ENCODE results near the gene DNAJC1.

The DNAJC1 gene

DNA sequence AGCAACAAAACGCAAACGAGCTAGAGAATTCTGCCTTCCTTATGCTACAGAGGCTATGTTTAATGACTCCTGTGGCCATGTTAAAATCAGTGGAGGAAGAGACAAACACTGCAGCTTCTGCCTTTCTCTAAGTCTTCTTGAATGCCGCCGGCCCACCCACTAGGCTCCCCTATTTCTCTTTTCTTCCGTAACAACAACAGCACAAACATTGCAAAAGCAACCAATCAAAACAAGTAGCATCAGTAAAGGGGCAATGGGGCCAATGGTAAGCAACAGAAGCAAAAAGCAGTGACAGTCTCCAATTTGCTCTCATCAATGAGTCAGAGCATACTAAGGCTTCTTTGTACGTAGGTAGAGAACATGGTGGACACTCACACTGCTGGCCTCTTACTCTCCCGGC, 26.8 kb downstream of the DNAJC1 start:
- H3K4me3 ChIP-seq (ENCODE audit: low read length), result no peak overlapping the region
- DNase-seq, result no peak
- peaks cover 92% of the 10 kb centered on the region for H3K79me2 ChIP-seq (ENCODE audit: low read length)
- no peaks in the 10 kb centered on the region; the same call in 1 of the 2 replicates for H3K36me3 ChIP-seq (replicated peaks; ENCODE audit: insufficient read depth, low read length)
- H3F3A ChIP-seq (ENCODE audit: insufficient read depth, low read length), result peaks cover 19% of the 10 kb centered on the region
- H3K9me3 ChIP-seq (replicated peaks; ENCODE audit: insufficient read depth, low read length), result no peaks in the 10 kb centered on the region
- no peak overlapping the region for H2AFZ ChIP-seq (ENCODE audit: low read length)
- TF ChIP-seq, protein P1, sequence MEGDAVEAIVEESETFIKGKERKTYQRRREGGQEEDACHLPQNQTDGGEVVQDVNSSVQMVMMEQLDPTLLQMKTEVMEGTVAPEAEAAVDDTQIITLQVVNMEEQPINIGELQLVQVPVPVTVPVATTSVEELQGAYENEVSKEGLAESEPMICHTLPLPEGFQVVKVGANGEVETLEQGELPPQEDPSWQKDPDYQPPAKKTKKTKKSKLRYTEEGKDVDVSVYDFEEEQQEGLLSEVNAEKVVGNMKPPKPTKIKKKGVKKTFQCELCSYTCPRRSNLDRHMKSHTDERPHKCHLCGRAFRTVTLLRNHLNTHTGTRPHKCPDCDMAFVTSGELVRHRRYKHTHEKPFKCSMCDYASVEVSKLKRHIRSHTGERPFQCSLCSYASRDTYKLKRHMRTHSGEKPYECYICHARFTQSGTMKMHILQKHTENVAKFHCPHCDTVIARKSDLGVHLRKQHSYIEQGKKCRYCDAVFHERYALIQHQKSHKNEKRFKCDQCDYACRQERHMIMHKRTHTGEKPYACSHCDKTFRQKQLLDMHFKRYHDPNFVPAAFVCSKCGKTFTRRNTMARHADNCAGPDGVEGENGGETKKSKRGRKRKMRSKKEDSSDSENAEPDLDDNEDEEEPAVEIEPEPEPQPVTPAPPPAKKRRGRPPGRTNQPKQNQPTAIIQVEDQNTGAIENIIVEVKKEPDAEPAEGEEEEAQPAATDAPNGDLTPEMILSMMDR (IDR thresholded peaks at IDR 0.05; ENCODE audit: low read length), result no peak
- TF ChIP-seq EZH2 (optimal IDR thresholded peaks at IDR 0.05; ENCODE audit: low read depth, low read length) (no peak), EZH2phosphoT487 (IDR thresholded peaks at IDR 0.05; ENCODE audit: low read length) (no peak)
- H3K4me1 ChIP-seq (ENCODE audit: low read length), result peaks cover 50% of the 10 kb centered on the region
- no peaks in the 10 kb centered on the region for H3K27me3 ChIP-seq (replicated peaks; ENCODE audit: insufficient read depth, low read length)
- no peaks in the 10 kb centered on the region for H4K20me1 ChIP-seq (ENCODE audit: insufficient read depth, low read length)
- no peak overlapping the region for H3K27ac ChIP-seq (ENCODE audit: low read length)
- H3K9me2 ChIP-seq (replicated peaks; ENCODE audit: insufficient read depth, low read length), result no peaks in the 10 kb centered on the region
- H3K4me2 ChIP-seq (ENCODE audit: low read depth, low read length), result no peak overlapping the region
- H3K9ac ChIP-seq (ENCODE audit: low read length), result no peak overlapping the region

DNA sequence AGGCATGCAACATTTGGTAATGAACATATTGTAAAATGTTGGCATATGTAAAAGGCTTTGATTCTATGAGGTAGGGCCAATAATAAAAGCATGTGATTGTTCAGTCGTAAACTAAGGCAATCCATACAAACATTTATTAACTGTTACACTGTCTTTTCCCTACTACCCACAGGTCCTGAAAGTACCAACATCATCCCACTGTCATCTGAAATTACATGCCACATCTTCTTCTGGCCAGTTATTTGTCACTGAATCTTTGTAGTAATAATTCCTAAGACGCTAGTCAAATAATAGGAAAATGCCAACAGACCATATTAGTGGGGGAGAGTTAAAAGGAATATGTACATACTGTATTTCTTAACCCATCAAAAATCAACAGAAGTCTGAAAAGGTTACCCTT, 27.2 kb downstream of the DNAJC1 start:
- H3K4me1 ChIP-seq (ENCODE audit: low read length), result peaks cover 54% of the 10 kb centered on the region
- no peak overlapping the region for H2AFZ ChIP-seq (ENCODE audit: low read length)
- peaks cover 21% of the 10 kb centered on the region for H3F3A ChIP-seq (ENCODE audit: insufficient read depth, low read length)
- H3K4me2 ChIP-seq (ENCODE audit: low read depth, low read length), result no peak overlapping the region
- peaks cover 92% of the 10 kb centered on the region for H3K79me2 ChIP-seq (ENCODE audit: low read length)
- no peaks in the 10 kb centered on the region for H3K9me2 ChIP-seq (replicated peaks; ENCODE audit: insufficient read depth, low read length)
- no peak overlapping the region for H3K9ac ChIP-seq (ENCODE audit: low read length)
- DNase-seq, result no peak
- no peaks in the 10 kb centered on the region for H4K20me1 ChIP-seq (ENCODE audit: insufficient read depth, low read length)
- no peaks in the 10 kb centered on the region for H3K27me3 ChIP-seq (replicated peaks; ENCODE audit: insufficient read depth, low read length)
- H3K4me3 ChIP-seq (ENCODE audit: low read length), result no peak overlapping the region
- H3K36me3 ChIP-seq (replicated peaks; ENCODE audit: insufficient read depth, low read length), result no peaks in the 10 kb centered on the region; the same call in 1 of the 2 replicates
- no peak overlapping the region for H3K27ac ChIP-seq (ENCODE audit: low read length)
- H3K9me3 ChIP-seq (replicated peaks; ENCODE audit: insufficient read depth, low read length), result no peaks in the 10 kb centered on the region
- TF ChIP-seq EZH2 (optimal IDR thresholded peaks at IDR 0.05; ENCODE audit: low read depth, low read length), result no peak
- TF ChIP-seq EZH2phosphoT487 (IDR thresholded peaks at IDR 0.05; ENCODE audit: low read length), result no peak
- TF ChIP-seq, protein P1 (IDR thresholded peaks at IDR 0.05; ENCODE audit: low read length), result no peak

DNA sequence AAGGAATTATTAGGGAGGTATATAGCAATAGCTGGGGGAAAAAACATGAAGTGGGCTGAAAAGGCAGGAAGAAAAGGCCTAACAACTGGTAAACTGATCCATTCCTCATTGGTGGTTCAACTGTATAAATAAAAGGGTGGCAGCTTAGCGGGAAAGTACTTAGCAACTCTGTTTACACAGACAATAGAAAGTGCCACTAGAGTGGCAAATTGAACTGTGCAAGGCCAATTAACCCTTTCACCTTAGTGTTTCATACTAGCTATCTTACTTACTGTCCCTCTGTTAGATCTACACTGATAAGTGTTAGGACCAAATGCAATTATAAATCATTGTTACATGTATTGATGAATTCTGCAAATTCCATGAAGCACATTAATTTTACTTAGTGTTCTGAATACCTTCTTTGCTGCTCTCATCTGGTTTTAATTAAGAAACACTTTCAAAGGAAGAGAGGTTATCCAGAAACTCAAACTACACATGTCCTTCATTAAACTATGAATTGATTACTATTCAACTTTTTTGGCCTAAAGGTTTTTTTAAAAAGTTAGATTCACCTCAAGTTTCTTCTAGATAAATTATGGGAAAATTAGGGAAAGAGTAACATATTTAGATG, 28.0 kb downstream of the DNAJC1 start:
- DNase-seq, result no peak
- H3K4me1 ChIP-seq (ENCODE audit: low read length), result peaks cover 62% of the 10 kb centered on the region
- H3K36me3 ChIP-seq (replicated peaks; ENCODE audit: insufficient read depth, low read length), result no peaks in the 10 kb centered on the region; the same call in 1 of the 2 replicates
- H3K9ac ChIP-seq (ENCODE audit: low read length), result no peak overlapping the region
- peaks cover 92% of the 10 kb centered on the region for H3K79me2 ChIP-seq (ENCODE audit: low read length)
- no peak overlapping the region for H3K4me3 ChIP-seq (ENCODE audit: low read length)
- no peaks in the 10 kb centered on the region for H3K27me3 ChIP-seq (replicated peaks; ENCODE audit: insufficient read depth, low read length)
- H3F3A ChIP-seq (ENCODE audit: insufficient read depth, low read length), result peaks cover 24% of the 10 kb centered on the region
- no peak for TF ChIP-seq EZH2 (optimal IDR thresholded peaks at IDR 0.05; ENCODE audit: low read depth, low read length)
- H3K9me3 ChIP-seq (replicated peaks; ENCODE audit: insufficient read depth, low read length), result no peaks in the 10 kb centered on the region
- H2AFZ ChIP-seq (ENCODE audit: low read length), result no peak overlapping the region
- H3K27ac ChIP-seq (ENCODE audit: low read length), result no peak overlapping the region
- H4K20me1 ChIP-seq (ENCODE audit: insufficient read depth, low read length), result no peaks in the 10 kb centered on the region
- no peak overlapping the region for H3K4me2 ChIP-seq (ENCODE audit: low read depth, low read length)
- no peaks in the 10 kb centered on the region for H3K9me2 ChIP-seq (replicated peaks; ENCODE audit: insufficient read depth, low read length)

DNA sequence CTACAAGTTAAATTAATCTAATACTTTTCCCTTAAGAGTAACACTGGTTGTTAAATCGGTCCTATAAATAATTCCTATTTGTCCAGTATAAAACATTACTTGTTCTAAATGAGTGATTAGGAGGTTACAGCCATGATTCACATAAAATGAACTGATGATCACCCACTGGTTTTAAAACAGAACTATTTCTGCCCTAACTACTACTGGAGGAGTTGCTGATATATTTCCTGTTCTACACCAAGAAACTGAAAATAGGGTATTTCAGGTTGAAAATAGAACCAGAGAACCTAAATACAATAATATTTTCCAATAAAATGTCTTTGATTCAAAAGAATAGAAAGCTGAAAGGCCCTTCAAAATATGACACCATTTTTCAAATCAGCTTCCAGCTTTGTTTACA, 30.9 kb downstream of the DNAJC1 start:
- peak overlapping the region; percentile 87 for H3K27ac ChIP-seq (ENCODE audit: low read length)
- no peak overlapping the region for H2AFZ ChIP-seq (ENCODE audit: low read length)
- H3F3A ChIP-seq (ENCODE audit: insufficient read depth, low read length), result peaks cover 24% of the 10 kb centered on the region
- peak overlapping the region; percentile 47; the same call in 1 of the 2 replicates for H3K9ac ChIP-seq (ENCODE audit: low read length)
- DNase-seq, result peak; percentile 77
- TF ChIP-seq, protein P1 (IDR thresholded peaks at IDR 0.05; ENCODE audit: low read length), result no peak
- TF ChIP-seq EZH2phosphoT487 (IDR thresholded peaks at IDR 0.05; ENCODE audit: low read length) (no peak), EZH2 (optimal IDR thresholded peaks at IDR 0.05; ENCODE audit: low read depth, low read length) (no peak)
- peaks cover 92% of the 10 kb centered on the region for H3K79me2 ChIP-seq (ENCODE audit: low read length)
- no peaks in the 10 kb centered on the region for H4K20me1 ChIP-seq (ENCODE audit: insufficient read depth, low read length)
- H3K4me2 ChIP-seq (ENCODE audit: low read depth, low read length), result peak overlapping the region; percentile 60
- H3K4me3 ChIP-seq (ENCODE audit: low read length), result peak overlapping the region; percentile 33; the same call in 1 of the 2 replicates
- H3K27me3 ChIP-seq (replicated peaks; ENCODE audit: insufficient read depth, low read length), result no peaks in the 10 kb centered on the region
- H3K9me3 ChIP-seq (replicated peaks; ENCODE audit: insufficient read depth, low read length), result no peaks in the 10 kb centered on the region
- H3K36me3 ChIP-seq (replicated peaks; ENCODE audit: insufficient read depth, low read length), result no peaks in the 10 kb centered on the region; the same call in 1 of the 2 replicates
- H3K9me2 ChIP-seq (replicated peaks; ENCODE audit: insufficient read depth, low read length), result no peaks in the 10 kb centered on the region
- H3K4me1 ChIP-seq (ENCODE audit: low read length), result peaks cover 59% of the 10 kb centered on the region
